HG02840 (cell line): Measurements from ENCODE around the gene PPP2R2B.

Experiments
- ATAC-seq: cut with Tn5 transposase; IDR thresholded peaks from one replicate; pipeline ENCODE4 v1.9.1; 2021; ENCODE audit warnings: mild to moderate bottlenecking, moderate library complexity, moderate number of reproducible peaks; ENCODE audit not compliant: unreplicated experiment, low FRiP score

The PPP2R2B gene

GRCh38 chr5:146889169-146889568 is 10.6 kb upstream of the PPP2R2B start:
- no peak for ATAC-seq

- ATAC-seq, result no peak
These were observed 9.9 kb upstream of the PPP2R2B start for GRCh38 chr5:146888351-146888978.

GRCh38 chr5:146884066-146884626 is 5.6 kb upstream of the PPP2R2B start:
- ATAC-seq, result no peak

- no peak for ATAC-seq
These were observed 5.0 kb upstream of the PPP2R2B start for GRCh38 chr5:146883511-146883910.

GRCh38 chr5:146880966-146881365 is 2.4 kb upstream of the PPP2R2B start:
- no peak for ATAC-seq

- no peak for ATAC-seq
These were observed 628 bp downstream of the PPP2R2B start for GRCh38 chr5:146877783-146878475.

- ATAC-seq, result no peak
These were observed 1.3 kb downstream of the PPP2R2B start for GRCh38 chr5:146877178-146877681.

GRCh38 chr5:146873186-146873917 is 5.2 kb downstream of the PPP2R2B start:
- ATAC-seq, result no peak

- no peak for ATAC-seq
These were observed 6.4 kb downstream of the PPP2R2B start for GRCh38 chr5:146872188-146872587.

GRCh38 chr5:146867996-146868708 is 10.4 kb downstream of the PPP2R2B start:
- ATAC-seq, result no peak

- no peak for ATAC-seq
These were observed 12.3 kb downstream of the PPP2R2B start for GRCh38 chr5:146866263-146866662.

GRCh38 chr5:146862641-146863040 is 15.9 kb downstream of the PPP2R2B start:
- no peak for ATAC-seq

- ATAC-seq, result no peak
These were observed 18.2 kb downstream of the PPP2R2B start for GRCh38 chr5:146860213-146860893.

GRCh38 chr5:146852089-146852488 is 26.5 kb downstream of the PPP2R2B start:
- no peak for ATAC-seq

- ATAC-seq, result no peak
These were observed 27.4 kb downstream of the PPP2R2B start for GRCh38 chr5:146851133-146851532.

- ATAC-seq, result no peak
These were observed 28.8 kb downstream of the PPP2R2B start for GRCh38 chr5:146849694-146850303.

- no peak for ATAC-seq
These were observed 30.4 kb downstream of the PPP2R2B start for GRCh38 chr5:146848133-146848532.

- no peak for ATAC-seq
These were observed 38.5 kb downstream of the PPP2R2B start for GRCh38 chr5:146840016-146840415.

- no peak for ATAC-seq
These were observed 42.2 kb downstream of the PPP2R2B start for GRCh38 chr5:146836226-146836842.
